ENCODE measurements around the gene CFAP157.

Gene CFAP157

GRCh38 chr9:127761061-127761460 lies 54.3 kb downstream of the CFAP157 start:
- TF ChIP-seq, protein P1, sequence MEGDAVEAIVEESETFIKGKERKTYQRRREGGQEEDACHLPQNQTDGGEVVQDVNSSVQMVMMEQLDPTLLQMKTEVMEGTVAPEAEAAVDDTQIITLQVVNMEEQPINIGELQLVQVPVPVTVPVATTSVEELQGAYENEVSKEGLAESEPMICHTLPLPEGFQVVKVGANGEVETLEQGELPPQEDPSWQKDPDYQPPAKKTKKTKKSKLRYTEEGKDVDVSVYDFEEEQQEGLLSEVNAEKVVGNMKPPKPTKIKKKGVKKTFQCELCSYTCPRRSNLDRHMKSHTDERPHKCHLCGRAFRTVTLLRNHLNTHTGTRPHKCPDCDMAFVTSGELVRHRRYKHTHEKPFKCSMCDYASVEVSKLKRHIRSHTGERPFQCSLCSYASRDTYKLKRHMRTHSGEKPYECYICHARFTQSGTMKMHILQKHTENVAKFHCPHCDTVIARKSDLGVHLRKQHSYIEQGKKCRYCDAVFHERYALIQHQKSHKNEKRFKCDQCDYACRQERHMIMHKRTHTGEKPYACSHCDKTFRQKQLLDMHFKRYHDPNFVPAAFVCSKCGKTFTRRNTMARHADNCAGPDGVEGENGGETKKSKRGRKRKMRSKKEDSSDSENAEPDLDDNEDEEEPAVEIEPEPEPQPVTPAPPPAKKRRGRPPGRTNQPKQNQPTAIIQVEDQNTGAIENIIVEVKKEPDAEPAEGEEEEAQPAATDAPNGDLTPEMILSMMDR (conservative IDR thresholded peaks at IDR 0.05), result no peak

GRCh38 chr9:127761491-127761956 lies 54.7 kb downstream of the CFAP157 start:
- no peak overlapping the region for H3K27ac ChIP-seq
- TF ChIP-seq, protein P1 (conservative IDR thresholded peaks at IDR 0.05), result no peak

More at GRCh38 chr9:127761061-127761460, 54.3 kb downstream of the CFAP157 start:
- H3K27ac ChIP-seq, result no peak overlapping the region

DNA sequence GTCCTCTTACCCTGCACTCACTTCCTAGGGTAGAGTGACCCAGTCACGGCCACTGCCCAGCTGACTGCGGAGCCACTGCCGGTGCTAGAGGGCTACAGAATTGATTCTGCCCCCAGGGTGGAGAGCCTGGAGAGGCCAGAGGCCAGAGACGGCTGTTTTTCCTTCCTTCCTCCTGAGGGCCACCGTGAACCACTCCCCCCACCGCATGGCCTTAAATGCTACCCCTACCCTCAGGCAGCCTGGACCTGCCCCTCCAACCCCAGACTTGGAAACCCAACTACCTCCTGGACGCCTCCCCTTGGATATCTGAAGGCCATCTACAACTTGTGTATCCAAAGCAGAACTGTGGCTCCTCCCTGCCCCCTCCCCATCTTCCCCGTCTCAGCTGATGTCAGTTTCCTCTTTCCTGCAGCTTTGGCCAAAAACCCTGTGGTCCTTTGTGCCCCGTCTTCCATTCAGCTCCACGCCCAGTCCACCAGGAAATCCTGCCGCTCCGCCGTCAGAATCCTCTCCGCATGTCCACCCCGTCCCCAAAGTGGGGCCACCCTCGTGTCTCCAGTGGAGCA lies 55.4 kb downstream of the CFAP157 start:
- H3K27ac ChIP-seq, result no peak overlapping the region
- TF ChIP-seq, protein P1 (conservative IDR thresholded peaks at IDR 0.05), result no peak

GRCh38 chr9:127763918-127764384 lies 57.2 kb downstream of the CFAP157 start:
- no peak overlapping the region for H3K27ac ChIP-seq
- TF ChIP-seq, protein P1 (conservative IDR thresholded peaks at IDR 0.05), result peak; percentile 17; the same call in 1 of the 2 replicates

DNA sequence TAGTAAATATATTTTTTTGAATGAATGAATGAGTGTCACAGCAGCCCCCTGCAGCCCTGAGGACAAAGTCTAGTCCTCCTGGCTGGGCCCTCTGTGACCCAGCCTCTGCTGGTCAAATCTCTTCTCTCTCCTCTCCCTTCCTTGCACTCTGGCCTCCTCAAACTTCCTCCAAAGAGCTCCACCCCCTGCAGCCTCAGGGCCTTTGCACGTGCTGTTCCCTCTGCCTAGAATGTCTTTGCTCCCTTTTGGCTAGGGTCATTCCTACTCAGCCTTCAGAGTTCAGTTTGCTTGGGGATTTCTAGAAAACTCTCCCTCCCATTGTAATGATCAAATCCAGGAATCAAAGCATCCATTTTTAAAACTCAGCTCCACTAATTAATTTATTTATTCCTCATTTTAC lies 58.6 kb downstream of the CFAP157 start:
- TF ChIP-seq, protein P1 (conservative IDR thresholded peaks at IDR 0.05), result no peak
- H3K27ac ChIP-seq, result no peak overlapping the region

Data from VCaP (cell line).